ENCODE measurements around the gene LRRC70.
"Not testable (repeated sequence)": the region's sequence is repeated elsewhere in the genome, so short reads cannot be mapped to it uniquely, and the experiment has no call there.

Gene LRRC70

DNA sequence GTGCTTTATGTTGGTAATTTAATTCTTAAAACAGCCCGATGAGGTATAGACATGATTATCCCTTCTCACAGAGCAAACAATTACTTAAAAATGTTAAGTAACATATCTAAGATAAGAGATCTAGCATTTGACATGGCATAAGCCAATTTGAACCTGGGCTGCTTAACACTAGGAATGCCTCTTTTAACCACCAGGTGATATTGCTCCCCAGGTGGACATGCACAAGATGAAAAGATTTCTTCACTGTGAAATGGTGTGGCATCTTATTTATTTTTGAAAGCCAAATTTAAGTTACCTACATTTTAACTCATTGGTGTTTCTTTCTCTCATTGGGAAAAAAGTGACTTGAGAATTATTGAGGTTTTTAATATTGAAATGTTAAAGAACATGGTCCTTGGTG is 15.8 kb upstream of the LRRC70 start:
- no peak overlapping the region for H3K4me3 ChIP-seq (ENCODE audit: low read depth, low read length)
- no peak for DNase-seq (ENCODE audit: low read depth)
- TF ChIP-seq, protein P1, sequence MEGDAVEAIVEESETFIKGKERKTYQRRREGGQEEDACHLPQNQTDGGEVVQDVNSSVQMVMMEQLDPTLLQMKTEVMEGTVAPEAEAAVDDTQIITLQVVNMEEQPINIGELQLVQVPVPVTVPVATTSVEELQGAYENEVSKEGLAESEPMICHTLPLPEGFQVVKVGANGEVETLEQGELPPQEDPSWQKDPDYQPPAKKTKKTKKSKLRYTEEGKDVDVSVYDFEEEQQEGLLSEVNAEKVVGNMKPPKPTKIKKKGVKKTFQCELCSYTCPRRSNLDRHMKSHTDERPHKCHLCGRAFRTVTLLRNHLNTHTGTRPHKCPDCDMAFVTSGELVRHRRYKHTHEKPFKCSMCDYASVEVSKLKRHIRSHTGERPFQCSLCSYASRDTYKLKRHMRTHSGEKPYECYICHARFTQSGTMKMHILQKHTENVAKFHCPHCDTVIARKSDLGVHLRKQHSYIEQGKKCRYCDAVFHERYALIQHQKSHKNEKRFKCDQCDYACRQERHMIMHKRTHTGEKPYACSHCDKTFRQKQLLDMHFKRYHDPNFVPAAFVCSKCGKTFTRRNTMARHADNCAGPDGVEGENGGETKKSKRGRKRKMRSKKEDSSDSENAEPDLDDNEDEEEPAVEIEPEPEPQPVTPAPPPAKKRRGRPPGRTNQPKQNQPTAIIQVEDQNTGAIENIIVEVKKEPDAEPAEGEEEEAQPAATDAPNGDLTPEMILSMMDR (IDR thresholded peaks at IDR 0.05; ENCODE audit: low read depth, low read length, missing control alignments), result no peak

DNA sequence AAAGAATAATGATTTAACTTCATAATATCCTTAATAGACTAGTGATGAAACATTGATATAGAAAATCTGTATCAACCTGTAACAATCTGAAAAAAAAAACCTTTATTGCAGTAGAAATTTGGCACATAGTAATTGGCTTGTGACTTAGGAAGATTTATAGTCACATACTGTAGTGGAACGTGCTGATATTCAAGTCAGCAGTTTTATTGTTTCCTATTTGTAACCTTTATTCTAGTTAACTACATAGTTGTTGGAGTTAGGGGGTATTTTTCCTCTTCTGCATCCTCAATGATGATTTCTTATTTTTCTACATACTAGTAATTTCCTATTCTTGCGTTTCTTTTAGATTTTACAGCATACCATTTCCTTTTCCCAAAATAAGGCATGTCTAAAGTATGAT is 14.5 kb upstream of the LRRC70 start:
- DNase-seq (ENCODE audit: low read depth), result no peak
- TF ChIP-seq, protein P1 (IDR thresholded peaks at IDR 0.05; ENCODE audit: low read depth, low read length, missing control alignments), result no peak
- no peak overlapping the region for H3K4me3 ChIP-seq (ENCODE audit: low read depth, low read length)

DNA sequence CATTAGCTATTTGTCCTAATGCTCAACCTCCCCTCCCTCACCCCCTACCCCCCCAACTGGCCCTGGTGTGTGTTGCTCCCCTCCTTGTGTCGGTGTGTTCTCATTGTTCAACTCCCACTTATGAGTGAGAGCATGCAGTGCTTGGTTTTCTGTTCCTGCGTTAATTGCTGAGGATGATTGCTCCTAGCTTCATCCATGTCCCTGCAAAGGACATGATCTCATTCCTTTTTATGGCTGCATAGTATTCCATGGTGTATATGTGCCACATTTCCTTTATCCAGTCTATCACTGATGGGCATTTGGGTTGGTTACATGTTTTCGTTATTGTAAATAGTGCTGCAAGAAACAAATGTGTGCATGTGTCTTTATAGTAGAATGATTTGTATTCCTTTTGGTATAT is 12.9 kb upstream of the LRRC70 start:
- DNase-seq (ENCODE audit: low read depth); H3K4me3 ChIP-seq (ENCODE audit: low read depth, low read length): not testable (repeated sequence)

DNA sequence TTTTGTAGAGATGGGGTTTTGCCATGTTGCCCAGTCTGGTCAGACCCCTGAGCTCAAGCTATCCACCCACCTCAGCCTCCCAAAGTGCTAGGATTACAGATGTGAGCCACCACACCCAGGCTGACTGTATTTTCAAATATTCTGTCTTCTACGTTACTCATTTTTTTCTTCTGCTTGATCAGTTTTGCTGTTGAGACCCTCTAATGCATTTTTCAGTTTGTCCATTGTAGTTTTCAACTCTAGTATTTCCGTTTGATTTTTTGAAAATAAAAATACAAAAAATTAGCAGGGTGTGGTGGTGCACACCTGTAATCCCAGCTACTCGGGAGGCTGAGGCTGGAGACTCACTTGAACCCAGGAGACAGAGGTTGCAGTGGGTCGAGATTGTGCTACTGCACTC is 10.5 kb upstream of the LRRC70 start:
- TF ChIP-seq, protein P1 (IDR thresholded peaks at IDR 0.05; ENCODE audit: low read depth, low read length, missing control alignments), result no peak
- no peak for DNase-seq (ENCODE audit: low read depth)
- H3K4me3 ChIP-seq (ENCODE audit: low read depth, low read length), result no peak overlapping the region

DNA sequence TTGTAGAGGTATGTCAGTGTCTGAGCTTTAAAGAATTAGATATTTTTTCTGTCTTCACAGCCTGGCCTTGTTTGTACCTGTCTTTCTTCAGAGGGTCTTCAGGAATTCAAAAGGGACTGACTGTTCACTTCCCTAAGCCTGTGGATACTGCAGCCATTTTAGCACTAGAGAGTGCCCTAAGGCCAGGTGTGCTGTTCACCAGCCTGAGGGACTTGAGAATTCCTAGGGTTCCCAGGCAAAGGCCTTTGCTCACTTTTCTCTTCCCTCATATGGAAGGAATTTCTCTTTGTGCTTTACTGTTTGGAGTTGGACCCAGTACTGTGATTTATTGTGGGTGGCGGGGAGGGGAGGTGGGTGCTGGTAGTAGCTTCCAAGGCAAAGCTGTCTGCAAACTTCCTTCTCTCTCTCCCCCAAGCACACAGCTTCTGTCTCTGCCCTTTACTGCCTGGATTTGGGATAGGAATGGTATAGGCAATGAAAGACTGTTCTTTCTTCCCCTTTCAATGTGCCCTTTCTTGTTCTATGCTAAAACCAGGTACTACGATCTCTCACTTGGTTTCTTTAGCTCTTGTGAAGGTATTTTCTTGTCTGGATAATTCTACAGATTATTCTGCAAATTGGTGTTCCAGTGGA is 9.7 kb upstream of the LRRC70 start:
- H3K4me3 ChIP-seq (ENCODE audit: low read depth, low read length), result no peak overlapping the region
- TF ChIP-seq, protein P1 (IDR thresholded peaks at IDR 0.05; ENCODE audit: low read depth, low read length, missing control alignments), result no peak
- no peak for DNase-seq (ENCODE audit: low read depth)

DNA sequence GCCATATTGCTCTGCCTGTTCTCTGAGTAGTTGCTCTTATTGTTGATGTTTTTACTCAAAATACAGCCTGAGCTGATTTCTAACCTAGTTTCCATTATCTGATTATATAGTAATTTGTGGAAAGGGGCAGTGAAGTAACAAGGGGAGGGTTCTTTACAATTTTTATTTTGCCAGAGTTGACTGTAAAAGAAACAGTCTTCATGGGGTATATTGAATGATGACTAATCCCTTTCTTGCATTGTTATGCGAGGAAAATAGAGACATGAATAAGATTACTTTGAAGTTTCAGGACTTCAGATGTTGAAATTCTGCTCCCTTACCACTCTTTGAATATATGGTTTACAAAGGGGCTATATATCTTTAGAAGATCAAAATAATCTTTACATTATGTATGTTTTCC is 9.1 kb upstream of the LRRC70 start:
- no peak for DNase-seq (ENCODE audit: low read depth)
- no peak overlapping the region for H3K4me3 ChIP-seq (ENCODE audit: low read depth, low read length)
- TF ChIP-seq, protein P1 (IDR thresholded peaks at IDR 0.05; ENCODE audit: low read depth, low read length, missing control alignments), result no peak

DNA sequence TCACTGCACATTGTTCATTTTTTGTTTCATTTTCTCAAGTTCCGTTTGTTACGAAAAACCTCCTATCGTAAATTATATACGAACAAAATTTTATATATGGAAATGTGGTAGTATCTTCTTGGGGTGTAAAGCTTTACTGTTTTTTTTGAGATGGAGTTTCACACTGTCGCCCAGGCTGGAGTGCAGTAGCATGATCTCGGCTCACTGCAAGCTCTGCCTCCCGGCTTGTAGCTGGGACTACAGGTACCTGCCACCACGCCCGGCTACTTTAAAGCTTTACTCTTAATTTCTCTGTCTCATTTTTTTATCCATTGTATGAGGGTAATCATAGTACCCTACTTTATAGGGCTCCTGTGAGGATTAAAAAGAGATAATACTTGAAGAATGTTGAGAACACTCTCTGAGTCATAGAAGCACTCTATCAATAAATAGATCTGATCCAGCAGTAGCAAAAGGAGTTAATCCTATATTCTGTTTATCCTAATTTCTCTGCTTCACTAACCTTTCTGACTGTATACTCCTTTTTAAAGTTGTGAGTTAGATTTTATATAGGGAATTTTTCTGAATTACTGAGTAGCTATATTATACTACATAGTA is 5.6 kb upstream of the LRRC70 start:
- H3K4me3 ChIP-seq (ENCODE audit: low read depth, low read length), result no peak overlapping the region
- no peak for DNase-seq (ENCODE audit: low read depth)
- TF ChIP-seq, protein P1 (IDR thresholded peaks at IDR 0.05; ENCODE audit: low read depth, low read length, missing control alignments), result no peak

Measured in GM12864 (cell line).